PC-9 (cell line): ENCODE results near the gene ADGRD1. TPM values are rescaled to one million over a fixed set of nuclear protein-coding genes. Genes with fewer than 3 reads are reported as not detected.
"Not testable (repeated sequence)": the region's sequence is repeated elsewhere in the genome, so short reads cannot be mapped to it uniquely, and the experiment has no call there.

Experiments used
- BruUV-seq: library from RNA; stranded (reverse); fragments of 400-500 nt; replicated peaks from 2 replicates; lab custom pipeline; 2021; lab: Mats Ljungman, UMichigan
- CTCF ChIA-PET: fragments of 300-600 bp; sonication (Branson Sonifier 250); formaldehyde crosslinking; loops from one replicate; lab custom pipeline; 2022; ENCODE audit warnings: antibody characterized with exemption; lab: Charles Lee
- POLR2A ChIA-PET: fragments of 300-600 bp; sonication (Branson Sonifier 250); formaldehyde crosslinking; loops from one replicate; lab custom pipeline; 2022; ENCODE audit warnings: antibody characterized with exemption; ENCODE audit not compliant: unreplicated experiment; lab: Charles Lee
- DNase-seq, 2 experiments: peaks; one replicate each; pipeline versions ENCODE4 v3.0.0 to v3.0.0-alpha.2; 2015 to 2022; ENCODE audit warnings: mixed read lengths in 1 of 2
- H2AFZ ChIP-seq: fragments of 200-600 bp; sonication (generic); 2 replicates; pipeline ENCODE4 v1.8.1; 2017; ENCODE audit warnings: antibody characterized with exemption
- H3F3A ChIP-seq: fragments of 200-600 bp; sonication (generic); 2 replicates; pipeline ENCODE4 v1.8.1; 2017; ENCODE audit warnings: antibody characterized with exemption, mild to moderate bottlenecking, low read depth; ENCODE audit not compliant: insufficient read depth
- H3K27ac ChIP-seq: fragments of 200-600 bp; sonication (generic); 2 replicates; pipeline ENCODE4 v1.6.1; 2016; ENCODE audit warnings: mixed run types
- H3K27me3 ChIP-seq: fragments of 200-600 bp; sonication (generic); 2 replicates; pipeline ENCODE4 v1.6.1; 2016; ENCODE audit warnings: low read depth, mixed run types; ENCODE audit not compliant: insufficient read depth
- H3K36me3 ChIP-seq: fragments of 200-600 bp; sonication (generic); 2 replicates; pipeline ENCODE4 v1.6.1; 2016; ENCODE audit warnings: low read depth, mixed run types
- H3K4me1 ChIP-seq: fragments of 200-600 bp; sonication (generic); replicated peaks from 2 replicates; pipeline ENCODE4 v1.6.1; 2016; ENCODE audit warnings: mixed run types; ENCODE audit not compliant: insufficient read depth
- H3K4me2 ChIP-seq: fragments of 200-600 bp; sonication (generic); 2 replicates; pipeline ENCODE4 v1.6.1; 2017; ENCODE audit warnings: mixed run types
- H3K4me3 ChIP-seq: fragments of 200-600 bp; sonication (generic); 2 replicates; pipeline ENCODE4 v1.6.1; 2016; ENCODE audit warnings: mixed run types
- H3K79me2 ChIP-seq: fragments of 200-600 bp; sonication (generic); 2 replicates; pipeline ENCODE4 v1.6.1; 2017; ENCODE audit warnings: low read depth, mixed run types
- H3K9me2 ChIP-seq: fragments of 200-600 bp; sonication (generic); 2 replicates; pipeline ENCODE4 v1.8.1; 2017; ENCODE audit warnings: mild to moderate bottlenecking; ENCODE audit not compliant: insufficient read depth
- H3K9me3 ChIP-seq: fragments of 200-600 bp; sonication (generic); 2 replicates; pipeline ENCODE4 v1.8.1; 2016; ENCODE audit warnings: low read depth; ENCODE audit not compliant: insufficient read depth
- H4K20me1 ChIP-seq: fragments of 200-600 bp; sonication (generic); 2 replicates; pipeline ENCODE4 v1.8.1; 2017; ENCODE audit not compliant: insufficient read depth
- EZH2 ChIP-seq: fragments of 200-600 bp; sonication (generic); IDR thresholded peaks from 2 replicates; pipeline ENCODE4 v1.8.0; 2017; ENCODE audit warnings: antibody characterized with exemption, low read depth
- intact Hi-C: fragments of 100-400 bp; cut with micrococcal nuclease; formaldehyde crosslinking; loops from one replicate; pipeline ENCODE4 v1.10.0; 2022; ENCODE audit not compliant: unreplicated experiment
- total RNA-seq: library from RNA; stranded (reverse); gene quantifications from 2 replicates; pipeline ENCODE4 v1.2.3, GENCODE V29; 2021
- TF ChIP-seq, protein P1 (sequence below): fragments of 200-600 bp; sonication (generic); conservative IDR thresholded peaks from 2 replicates; pipeline ENCODE4 v1.6.1; 2017; ENCODE audit warnings: mixed run types, antibody characterized with exemption, mild to moderate bottlenecking, moderate library complexity

Gene ADGRD1
- total RNA-seq, 1 experiment from 2014 or later, result not detected

DNA sequence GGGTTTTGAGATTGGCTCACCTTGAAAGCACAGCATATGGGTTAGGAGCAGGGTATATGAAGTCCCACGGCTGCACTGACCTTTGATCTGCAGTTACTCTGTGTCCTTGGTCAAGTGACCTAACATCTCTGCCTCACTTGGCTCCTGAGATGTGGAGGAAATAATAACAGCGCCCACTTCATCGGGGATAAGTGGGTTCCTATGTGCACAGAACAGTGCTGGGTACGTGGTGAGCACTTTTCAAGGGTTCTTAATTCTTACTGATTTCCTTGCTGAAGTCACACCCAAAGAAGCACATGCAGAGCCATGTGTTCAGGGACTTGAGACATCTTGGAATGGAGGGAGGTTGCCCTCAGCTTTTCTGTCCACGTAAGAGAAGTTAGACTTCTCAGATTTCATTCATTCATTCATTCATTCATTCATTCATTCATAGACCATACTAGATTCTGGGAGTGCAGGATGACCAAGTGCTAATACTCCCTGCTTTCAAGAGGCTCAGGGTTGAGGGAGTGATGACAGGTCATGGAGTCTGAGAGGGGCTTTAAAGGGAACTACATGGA, 39.4 kb downstream of the ADGRD1 start:
- H3K4me3 ChIP-seq, result no peak overlapping the region
- no TSS peak for BruUV-seq
- no peaks in the 10 kb centered on the region for H3K4me1 ChIP-seq
- CTCF ChIA-PET, result no interaction called here
- TF ChIP-seq, protein P1, sequence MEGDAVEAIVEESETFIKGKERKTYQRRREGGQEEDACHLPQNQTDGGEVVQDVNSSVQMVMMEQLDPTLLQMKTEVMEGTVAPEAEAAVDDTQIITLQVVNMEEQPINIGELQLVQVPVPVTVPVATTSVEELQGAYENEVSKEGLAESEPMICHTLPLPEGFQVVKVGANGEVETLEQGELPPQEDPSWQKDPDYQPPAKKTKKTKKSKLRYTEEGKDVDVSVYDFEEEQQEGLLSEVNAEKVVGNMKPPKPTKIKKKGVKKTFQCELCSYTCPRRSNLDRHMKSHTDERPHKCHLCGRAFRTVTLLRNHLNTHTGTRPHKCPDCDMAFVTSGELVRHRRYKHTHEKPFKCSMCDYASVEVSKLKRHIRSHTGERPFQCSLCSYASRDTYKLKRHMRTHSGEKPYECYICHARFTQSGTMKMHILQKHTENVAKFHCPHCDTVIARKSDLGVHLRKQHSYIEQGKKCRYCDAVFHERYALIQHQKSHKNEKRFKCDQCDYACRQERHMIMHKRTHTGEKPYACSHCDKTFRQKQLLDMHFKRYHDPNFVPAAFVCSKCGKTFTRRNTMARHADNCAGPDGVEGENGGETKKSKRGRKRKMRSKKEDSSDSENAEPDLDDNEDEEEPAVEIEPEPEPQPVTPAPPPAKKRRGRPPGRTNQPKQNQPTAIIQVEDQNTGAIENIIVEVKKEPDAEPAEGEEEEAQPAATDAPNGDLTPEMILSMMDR, result no peak
- TF ChIP-seq EZH2, result no peak
- no peaks in the 10 kb centered on the region for H3K9me2 ChIP-seq
- no peaks in the 10 kb centered on the region for H3F3A ChIP-seq
- no peak for DNase-seq
- peaks cover 68% of the 10 kb centered on the region for H3K27me3 ChIP-seq
- intact Hi-C loops, result no loop called here
- no peak overlapping the region for H3K4me2 ChIP-seq
- no peak overlapping the region for H3K27ac ChIP-seq
- no peaks in the 10 kb centered on the region for H3K36me3 ChIP-seq
- H3K9me3 ChIP-seq, result no peaks in the 10 kb centered on the region
- POLR2A ChIA-PET, result no interaction called here
- H4K20me1 ChIP-seq, result no peaks in the 10 kb centered on the region
- H3K79me2 ChIP-seq, result no peaks in the 10 kb centered on the region
- no peak overlapping the region for H2AFZ ChIP-seq

- ChIA-PET POLR2A (no interaction called here), CTCF (no interaction called here)
- Histone ChIP-seq H3K4me2 (no peak overlapping the region), H3K27me3 (peaks cover 70% of the 10 kb centered on the region), H2AFZ (no peak overlapping the region), H3F3A (no peaks in the 10 kb centered on the region), H3K9me3 (no peaks in the 10 kb centered on the region), H3K4me3 (no peak overlapping the region), H3K9me2 (no peaks in the 10 kb centered on the region), H4K20me1 (no peaks in the 10 kb centered on the region), H3K79me2 (no peaks in the 10 kb centered on the region), H3K4me1 (no peaks in the 10 kb centered on the region), H3K27ac (no peak overlapping the region), H3K36me3 (no peaks in the 10 kb centered on the region)
- DNase-seq, result no peak
- TF ChIP-seq, protein P1, result no peak
- no peak for TF ChIP-seq EZH2
- intact Hi-C loops, result no loop called here
- BruUV-seq, result no TSS peak
Measured at GRCh38 chr12:130993759-130994670, 40.3 kb downstream of the ADGRD1 start.

DNA sequence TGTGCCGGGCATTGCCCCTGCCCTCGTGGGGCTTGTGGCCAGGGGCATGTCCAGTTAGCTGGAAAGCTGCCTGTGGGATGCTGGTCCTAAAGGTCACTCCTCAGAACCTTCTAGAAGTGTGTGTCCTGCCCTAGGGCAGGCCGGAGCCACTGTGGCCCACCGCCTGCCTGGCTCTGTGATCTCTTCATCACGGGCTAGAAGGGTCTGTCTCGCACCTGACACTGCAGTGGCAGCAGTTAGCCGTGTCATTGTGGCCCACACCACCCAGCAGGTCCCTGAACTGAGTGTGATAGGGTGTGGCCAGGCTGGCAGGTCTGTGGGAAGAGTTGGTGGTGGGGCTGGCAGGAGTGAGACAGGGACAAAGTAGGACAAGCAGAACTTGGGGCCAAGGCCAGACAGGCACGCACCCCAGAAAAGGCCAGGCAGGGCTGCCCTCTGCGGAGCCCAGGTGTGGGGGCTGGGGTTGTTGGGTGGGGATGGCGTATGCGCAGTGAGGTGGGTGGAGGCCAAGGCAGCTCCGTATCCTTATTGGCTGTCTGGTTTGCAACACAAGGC, 41.2 kb downstream of the ADGRD1 start:
- no peaks in the 10 kb centered on the region for H3K4me1 ChIP-seq
- no peaks in the 10 kb centered on the region for H3K9me2 ChIP-seq
- H4K20me1 ChIP-seq, result no peaks in the 10 kb centered on the region
- H3K9me3 ChIP-seq, result no peaks in the 10 kb centered on the region
- BruUV-seq, result no TSS peak
- H3K79me2 ChIP-seq, result no peaks in the 10 kb centered on the region
- TF ChIP-seq, protein P1, result no peak
- no peak for TF ChIP-seq EZH2
- POLR2A ChIA-PET, result no interaction called here
- intact Hi-C loops, result no loop called here
- no peak overlapping the region for H3K27ac ChIP-seq
- no peak for DNase-seq
- CTCF ChIA-PET, result no interaction called here
- H3K4me3 ChIP-seq, result no peak overlapping the region
- no peaks in the 10 kb centered on the region for H3K36me3 ChIP-seq
- no peak overlapping the region for H3K4me2 ChIP-seq
- H3F3A ChIP-seq, result no peaks in the 10 kb centered on the region
- no peak overlapping the region for H2AFZ ChIP-seq
- H3K27me3 ChIP-seq, result peaks cover 70% of the 10 kb centered on the region

DNA sequence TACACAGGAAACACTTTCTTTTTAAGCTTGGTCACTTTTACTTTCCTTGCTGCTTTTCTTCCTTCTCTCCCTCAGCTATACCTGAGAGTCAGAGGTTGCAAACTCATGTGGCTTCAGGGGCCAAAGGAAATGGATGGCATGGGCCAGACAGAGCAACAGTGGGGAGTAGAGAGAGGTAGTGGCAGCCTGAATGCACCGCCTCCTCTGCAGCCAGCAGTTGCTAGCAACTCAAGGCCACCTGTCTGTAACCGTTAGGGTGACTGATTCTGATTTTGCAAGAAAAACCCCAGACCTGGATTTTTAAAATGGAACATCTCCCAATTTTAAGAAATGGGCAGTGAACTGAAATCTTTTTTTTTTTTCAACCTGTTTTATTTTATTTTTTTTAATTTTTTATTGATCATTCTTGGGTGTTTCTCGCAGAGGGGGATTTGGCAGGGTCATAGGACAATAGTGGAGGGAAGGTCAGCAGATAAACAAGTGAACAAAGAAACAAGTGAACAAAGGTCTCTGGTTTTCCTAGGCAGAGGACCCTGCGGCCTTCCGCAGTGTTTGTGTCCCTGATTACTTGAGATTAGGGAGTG, 41.8 kb downstream of the ADGRD1 start:
- DNase-seq, H3K27ac ChIP-seq, H3K4me2 ChIP-seq, H2AFZ ChIP-seq, POLR2A ChIA-PET, H3F3A ChIP-seq, H3K36me3 ChIP-seq, CTCF ChIA-PET, H3K4me3 ChIP-seq, H3K4me1 ChIP-seq, BruUV-seq, H3K9me3 ChIP-seq, H4K20me1 ChIP-seq, intact Hi-C loops, H3K9me2 ChIP-seq, H3K79me2 ChIP-seq: not testable (repeated sequence)
- peaks cover 70% of the 10 kb centered on the region for H3K27me3 ChIP-seq
